GM23338 (cell line): ENCODE results near the gene CAMTA1. TPM values are rescaled to one million over a fixed set of nuclear protein-coding genes. Genes with fewer than 3 reads are reported as not detected.

ENCODE experiments used
- ATAC-seq: fragments of 200-7000 bp; cut with Tn5 transposase; 3 replicates; pipeline ENCODE4 v1.9.1; 2020
- DNase-seq: peaks from one replicate; pipeline ENCODE4 v3.0.0-alpha.2; 2015; ENCODE audit warnings: low spot score
- H2AFZ ChIP-seq: fragments of 200-600 bp; sonication (generic); 2 replicates; pipeline ENCODE4 v1.8.0; 2016; ENCODE audit warnings: antibody characterized with exemption, mild to moderate bottlenecking, moderate library complexity
- H3F3A ChIP-seq: fragments of 200-600 bp; sonication (generic); replicated peaks from 2 replicates; pipeline ENCODE4 v1.8.0; 2017; ENCODE audit warnings: antibody characterized with exemption, mixed run types, low read depth
- H3K27ac ChIP-seq: fragments of 200-600 bp; sonication (generic); 2 replicates; pipeline ENCODE4 v1.6.1; 2016; ENCODE audit warnings: low read depth
- H3K27me3 ChIP-seq: fragments of 200-600 bp; sonication (generic); 2 replicates; pipeline ENCODE4 v1.8.0; 2016; ENCODE audit warnings: mild to moderate bottlenecking, mixed run types, moderate library complexity; ENCODE audit not compliant: insufficient read depth
- H3K36me3 ChIP-seq: fragments of 200-600 bp; sonication (generic); 2 replicates; pipeline ENCODE4 v1.8.0; 2016; ENCODE audit warnings: mild to moderate bottlenecking; ENCODE audit not compliant: insufficient read depth
- H3K4me1 ChIP-seq: fragments of 200-600 bp; sonication (generic); 2 replicates; pipeline ENCODE4 v1.8.0; 2016; ENCODE audit warnings: mild to moderate bottlenecking, moderate library complexity; ENCODE audit not compliant: insufficient read depth
- H3K4me2 ChIP-seq: fragments of 200-600 bp; sonication (generic); 2 replicates; pipeline ENCODE4 v1.7.1; 2017; ENCODE audit warnings: mixed run types
- H3K4me3 ChIP-seq: fragments of 200-600 bp; sonication (generic); 2 replicates; pipeline ENCODE4 v1.6.1; 2016; ENCODE audit warnings: mixed run types
- H3K79me2 ChIP-seq: fragments of 200-600 bp; sonication (generic); replicated peaks from 2 replicates; pipeline ENCODE4 v1.8.0; 2017; ENCODE audit warnings: mild to moderate bottlenecking; ENCODE audit not compliant: insufficient read depth
- H3K9me2 ChIP-seq: fragments of 200-600 bp; sonication (generic); 2 replicates; pipeline ENCODE4 v1.8.0; 2017; ENCODE audit not compliant: insufficient read depth
- H4K20me1 ChIP-seq: fragments of 200-600 bp; sonication (generic); replicated peaks from 2 replicates; pipeline ENCODE4 v1.8.0; 2017; ENCODE audit warnings: mild to moderate bottlenecking; ENCODE audit not compliant: insufficient read depth
- H3K27ac Mint-ChIP-seq: 2 replicates; pipeline ENCODE4 v1.8.0; 2020; ENCODE audit warnings: inconsistent platforms, mild to moderate bottlenecking, moderate library complexity, mixed read lengths
- H3K27me3 Mint-ChIP-seq: 3 replicates; pipeline ENCODE4 v1.8.0; 2022; ENCODE audit warnings: low read depth, mild to moderate bottlenecking, moderate library complexity, mixed read lengths, inconsistent platforms; ENCODE audit not compliant: insufficient read depth, poor library complexity
- H3K36me3 Mint-ChIP-seq: 3 replicates; pipeline ENCODE4 v1.8.0; 2021; ENCODE audit warnings: low read depth, mild to moderate bottlenecking, inconsistent platforms, moderate library complexity, mixed read lengths
- H3K4me1 Mint-ChIP-seq: 3 replicates; pipeline ENCODE4 v1.8.0; 2020; ENCODE audit warnings: mild to moderate bottlenecking, inconsistent platforms, mixed read lengths
- H3K4me3 Mint-ChIP-seq: 3 replicates; pipeline ENCODE4 v1.8.0; 2021; ENCODE audit warnings: moderate library complexity, mild to moderate bottlenecking, inconsistent platforms, mixed read lengths
- H3K9me3 Mint-ChIP-seq: 3 replicates; pipeline ENCODE4 v1.8.0; 2020; ENCODE audit warnings: moderate library complexity, mild to moderate bottlenecking, inconsistent platforms, mixed read lengths
- CREB1 ChIP-seq: fragments of 250-450 bp; sonication (Bioruptor Pico); IDR thresholded peaks from 2 replicates; pipeline ENCODE4 v1.5.0; 2020; ENCODE audit warnings: low read depth, mild to moderate bottlenecking, moderate library complexity
- EZH2 ChIP-seq: fragments of 200-600 bp; sonication (generic); IDR thresholded peaks from one replicate; pipeline ENCODE4 v1.8.0; 2017; ENCODE audit warnings: antibody characterized with exemption, mild to moderate bottlenecking, low read depth; ENCODE audit not compliant: unreplicated experiment
- JUNB ChIP-seq: IDR thresholded peaks from one replicate; pipeline ENCODE4 v1.6.1; 2016; ENCODE audit warnings: antibody characterized with exemption; ENCODE audit not compliant: unreplicated experiment
- NANOG ChIP-seq: IDR thresholded peaks from 2 replicates; pipeline ENCODE4 v1.6.1; 2016; ENCODE audit warnings: antibody characterized with exemption, borderline replicate concordance
- POLR2AphosphoS5 ChIP-seq: IDR thresholded peaks from 2 replicates; pipeline ENCODE4 v1.6.1; 2016; ENCODE audit warnings: antibody characterized with exemption, low read depth
- STAT1 ChIP-seq: IDR thresholded peaks from one replicate; pipeline ENCODE4 v1.6.1; 2016; ENCODE audit warnings: antibody characterized with exemption; ENCODE audit not compliant: unreplicated experiment
- ZNF114 ChIP-seq: fragments of 250-450 bp; sonication (Bioruptor Pico); IDR thresholded peaks from 2 replicates; pipeline ENCODE4 v1.5.0; 2020; ENCODE audit warnings: mild to moderate bottlenecking, moderate library complexity
- ZNF331 ChIP-seq: fragments of 250-450 bp; sonication (Bioruptor Pico); IDR thresholded peaks from 2 replicates; pipeline ENCODE4 v1.5.0; 2020; ENCODE audit warnings: low read depth, mild to moderate bottlenecking, moderate library complexity
- polyA plus RNA-seq: library from polyadenylated mRNA; unstranded; fragments of >200 nt; fragmentation: Nextera tagmentation; extraction: Ambion mirVana; gene quantifications from 2 replicates; pipeline ENCODE4 v1.2.1, GENCODE V29; 2016
- total RNA-seq: library from RNA; depleted of rRNA; stranded (reverse); fragments of >200 nt; shearing (Covaris generic); gene quantifications from 2 replicates; pipeline ENCODE4 v1.2.3, GENCODE V29; 2014
- TF ChIP-seq, protein P1 (sequence below): IDR thresholded peaks from 2 replicates; pipeline ENCODE4 v1.6.1; 2016; ENCODE audit warnings: antibody characterized with exemption
- TF ChIP-seq, protein P2 (sequence below): IDR thresholded peaks from one replicate; pipeline ENCODE4 v1.6.1; 2018; ENCODE audit warnings: antibody characterized with exemption; ENCODE audit not compliant: unreplicated experiment
- TF ChIP-seq, protein P3 (sequence below): fragments of 250-450 bp; sonication (Bioruptor Pico); IDR thresholded peaks from 2 replicates; pipeline ENCODE4 v1.5.0; 2020; ENCODE audit warnings: mild to moderate bottlenecking, moderate library complexity

The CAMTA1 gene
- total and polyA plus RNA-seq, 2 experiments from 2014 or later, result 115 to 519 TPM

DNA sequence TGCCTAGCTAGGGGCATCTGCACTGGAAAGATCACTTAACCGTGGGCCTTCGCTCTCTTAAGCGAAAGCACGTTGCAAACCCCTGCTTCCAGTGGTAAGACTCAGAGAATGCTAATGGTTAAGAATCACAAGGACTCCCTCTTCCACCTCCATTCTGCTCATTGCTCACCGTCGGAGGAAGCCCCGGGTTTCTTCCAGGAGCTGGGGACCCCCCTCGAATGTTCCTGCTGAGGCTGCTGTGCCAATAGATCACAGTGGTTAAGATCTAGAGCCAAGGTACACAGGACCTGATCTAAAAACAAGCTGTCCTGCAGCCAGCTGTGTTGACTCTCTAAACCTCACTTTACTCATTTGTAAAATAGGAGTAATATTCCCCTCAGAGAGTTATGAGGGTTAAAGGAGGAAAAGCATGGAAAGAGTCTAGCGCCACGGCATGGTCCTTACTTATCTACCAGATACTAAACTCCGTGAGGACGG is 986.6 kb downstream of the CAMTA1 start (continued):
- TF ChIP-seq, protein P1, sequence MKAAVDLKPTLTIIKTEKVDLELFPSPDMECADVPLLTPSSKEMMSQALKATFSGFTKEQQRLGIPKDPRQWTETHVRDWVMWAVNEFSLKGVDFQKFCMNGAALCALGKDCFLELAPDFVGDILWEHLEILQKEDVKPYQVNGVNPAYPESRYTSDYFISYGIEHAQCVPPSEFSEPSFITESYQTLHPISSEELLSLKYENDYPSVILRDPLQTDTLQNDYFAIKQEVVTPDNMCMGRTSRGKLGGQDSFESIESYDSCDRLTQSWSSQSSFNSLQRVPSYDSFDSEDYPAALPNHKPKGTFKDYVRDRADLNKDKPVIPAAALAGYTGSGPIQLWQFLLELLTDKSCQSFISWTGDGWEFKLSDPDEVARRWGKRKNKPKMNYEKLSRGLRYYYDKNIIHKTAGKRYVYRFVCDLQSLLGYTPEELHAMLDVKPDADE, result no peak
- no peak for TF ChIP-seq CREB1
- no peak for TF ChIP-seq ZNF114 (CRISPR knock-in tag)
- TF ChIP-seq, protein P2, sequence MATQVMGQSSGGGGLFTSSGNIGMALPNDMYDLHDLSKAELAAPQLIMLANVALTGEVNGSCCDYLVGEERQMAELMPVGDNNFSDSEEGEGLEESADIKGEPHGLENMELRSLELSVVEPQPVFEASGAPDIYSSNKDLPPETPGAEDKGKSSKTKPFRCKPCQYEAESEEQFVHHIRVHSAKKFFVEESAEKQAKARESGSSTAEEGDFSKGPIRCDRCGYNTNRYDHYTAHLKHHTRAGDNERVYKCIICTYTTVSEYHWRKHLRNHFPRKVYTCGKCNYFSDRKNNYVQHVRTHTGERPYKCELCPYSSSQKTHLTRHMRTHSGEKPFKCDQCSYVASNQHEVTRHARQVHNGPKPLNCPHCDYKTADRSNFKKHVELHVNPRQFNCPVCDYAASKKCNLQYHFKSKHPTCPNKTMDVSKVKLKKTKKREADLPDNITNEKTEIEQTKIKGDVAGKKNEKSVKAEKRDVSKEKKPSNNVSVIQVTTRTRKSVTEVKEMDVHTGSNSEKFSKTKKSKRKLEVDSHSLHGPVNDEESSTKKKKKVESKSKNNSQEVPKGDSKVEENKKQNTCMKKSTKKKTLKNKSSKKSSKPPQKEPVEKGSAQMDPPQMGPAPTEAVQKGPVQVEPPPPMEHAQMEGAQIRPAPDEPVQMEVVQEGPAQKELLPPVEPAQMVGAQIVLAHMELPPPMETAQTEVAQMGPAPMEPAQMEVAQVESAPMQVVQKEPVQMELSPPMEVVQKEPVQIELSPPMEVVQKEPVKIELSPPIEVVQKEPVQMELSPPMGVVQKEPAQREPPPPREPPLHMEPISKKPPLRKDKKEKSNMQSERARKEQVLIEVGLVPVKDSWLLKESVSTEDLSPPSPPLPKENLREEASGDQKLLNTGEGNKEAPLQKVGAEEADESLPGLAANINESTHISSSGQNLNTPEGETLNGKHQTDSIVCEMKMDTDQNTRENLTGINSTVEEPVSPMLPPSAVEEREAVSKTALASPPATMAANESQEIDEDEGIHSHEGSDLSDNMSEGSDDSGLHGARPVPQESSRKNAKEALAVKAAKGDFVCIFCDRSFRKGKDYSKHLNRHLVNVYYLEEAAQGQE, result no peak
- TF ChIP-seq POLR2AphosphoS5, result no peak
- TF ChIP-seq JUNB, result no peak
- no peak for TF ChIP-seq EZH2

DNA sequence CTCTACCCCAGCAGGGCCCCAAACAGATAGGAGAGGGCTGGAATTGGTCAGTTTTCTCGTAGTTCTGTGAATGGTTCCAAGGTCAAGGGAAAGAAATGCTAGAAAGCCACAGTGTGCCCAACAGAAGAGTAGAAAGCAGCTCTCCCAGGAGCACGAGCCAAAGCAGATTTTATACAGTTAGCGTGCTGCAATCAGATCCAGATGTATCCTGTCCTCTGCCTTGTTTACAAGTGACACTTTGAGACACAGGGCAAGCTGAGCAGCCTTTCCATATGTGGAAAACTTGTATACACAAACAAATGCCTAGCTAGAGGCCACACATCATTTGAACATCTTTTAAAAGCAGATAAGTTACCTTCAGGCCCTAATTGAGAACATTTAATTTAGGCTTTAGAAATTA is 992.3 kb downstream of the CAMTA1 start:
- H3K27me3 ChIP-seq, result no peaks in the 10 kb centered on the region
- Mint-ChIP-seq H3K27me3 (peaks cover 2% of the 10 kb centered on the region), H3K4me1 (no peaks in the 10 kb centered on the region), H3K4me3 (no peak overlapping the region), H3K36me3 (peaks cover 56% of the 10 kb centered on the region), H3K9me3 (no peaks in the 10 kb centered on the region), H3K27ac (no peak overlapping the region)
- H3K4me1 ChIP-seq, result no peaks in the 10 kb centered on the region; the same call in 1 of the 2 replicates
- H3K27ac ChIP-seq, result no peak overlapping the region
- DNase-seq, result no peak
- no peak overlapping the region for H3K4me3 ChIP-seq
- H3K79me2 ChIP-seq, result peaks cover 38% of the 10 kb centered on the region
- no peaks in the 10 kb centered on the region for H3F3A ChIP-seq
- H4K20me1 ChIP-seq, result peaks cover 6% of the 10 kb centered on the region
- H2AFZ ChIP-seq, result no peak overlapping the region
- no peaks in the 10 kb centered on the region for H3K9me2 ChIP-seq
- ATAC-seq, result no peak
- peaks cover 27% of the 10 kb centered on the region for H3K36me3 ChIP-seq
- no peak overlapping the region for H3K4me2 ChIP-seq
- no peak for TF ChIP-seq ZNF331 (CRISPR knock-in tag)
- TF ChIP-seq STAT1, result no peak
- TF ChIP-seq, protein P3, sequence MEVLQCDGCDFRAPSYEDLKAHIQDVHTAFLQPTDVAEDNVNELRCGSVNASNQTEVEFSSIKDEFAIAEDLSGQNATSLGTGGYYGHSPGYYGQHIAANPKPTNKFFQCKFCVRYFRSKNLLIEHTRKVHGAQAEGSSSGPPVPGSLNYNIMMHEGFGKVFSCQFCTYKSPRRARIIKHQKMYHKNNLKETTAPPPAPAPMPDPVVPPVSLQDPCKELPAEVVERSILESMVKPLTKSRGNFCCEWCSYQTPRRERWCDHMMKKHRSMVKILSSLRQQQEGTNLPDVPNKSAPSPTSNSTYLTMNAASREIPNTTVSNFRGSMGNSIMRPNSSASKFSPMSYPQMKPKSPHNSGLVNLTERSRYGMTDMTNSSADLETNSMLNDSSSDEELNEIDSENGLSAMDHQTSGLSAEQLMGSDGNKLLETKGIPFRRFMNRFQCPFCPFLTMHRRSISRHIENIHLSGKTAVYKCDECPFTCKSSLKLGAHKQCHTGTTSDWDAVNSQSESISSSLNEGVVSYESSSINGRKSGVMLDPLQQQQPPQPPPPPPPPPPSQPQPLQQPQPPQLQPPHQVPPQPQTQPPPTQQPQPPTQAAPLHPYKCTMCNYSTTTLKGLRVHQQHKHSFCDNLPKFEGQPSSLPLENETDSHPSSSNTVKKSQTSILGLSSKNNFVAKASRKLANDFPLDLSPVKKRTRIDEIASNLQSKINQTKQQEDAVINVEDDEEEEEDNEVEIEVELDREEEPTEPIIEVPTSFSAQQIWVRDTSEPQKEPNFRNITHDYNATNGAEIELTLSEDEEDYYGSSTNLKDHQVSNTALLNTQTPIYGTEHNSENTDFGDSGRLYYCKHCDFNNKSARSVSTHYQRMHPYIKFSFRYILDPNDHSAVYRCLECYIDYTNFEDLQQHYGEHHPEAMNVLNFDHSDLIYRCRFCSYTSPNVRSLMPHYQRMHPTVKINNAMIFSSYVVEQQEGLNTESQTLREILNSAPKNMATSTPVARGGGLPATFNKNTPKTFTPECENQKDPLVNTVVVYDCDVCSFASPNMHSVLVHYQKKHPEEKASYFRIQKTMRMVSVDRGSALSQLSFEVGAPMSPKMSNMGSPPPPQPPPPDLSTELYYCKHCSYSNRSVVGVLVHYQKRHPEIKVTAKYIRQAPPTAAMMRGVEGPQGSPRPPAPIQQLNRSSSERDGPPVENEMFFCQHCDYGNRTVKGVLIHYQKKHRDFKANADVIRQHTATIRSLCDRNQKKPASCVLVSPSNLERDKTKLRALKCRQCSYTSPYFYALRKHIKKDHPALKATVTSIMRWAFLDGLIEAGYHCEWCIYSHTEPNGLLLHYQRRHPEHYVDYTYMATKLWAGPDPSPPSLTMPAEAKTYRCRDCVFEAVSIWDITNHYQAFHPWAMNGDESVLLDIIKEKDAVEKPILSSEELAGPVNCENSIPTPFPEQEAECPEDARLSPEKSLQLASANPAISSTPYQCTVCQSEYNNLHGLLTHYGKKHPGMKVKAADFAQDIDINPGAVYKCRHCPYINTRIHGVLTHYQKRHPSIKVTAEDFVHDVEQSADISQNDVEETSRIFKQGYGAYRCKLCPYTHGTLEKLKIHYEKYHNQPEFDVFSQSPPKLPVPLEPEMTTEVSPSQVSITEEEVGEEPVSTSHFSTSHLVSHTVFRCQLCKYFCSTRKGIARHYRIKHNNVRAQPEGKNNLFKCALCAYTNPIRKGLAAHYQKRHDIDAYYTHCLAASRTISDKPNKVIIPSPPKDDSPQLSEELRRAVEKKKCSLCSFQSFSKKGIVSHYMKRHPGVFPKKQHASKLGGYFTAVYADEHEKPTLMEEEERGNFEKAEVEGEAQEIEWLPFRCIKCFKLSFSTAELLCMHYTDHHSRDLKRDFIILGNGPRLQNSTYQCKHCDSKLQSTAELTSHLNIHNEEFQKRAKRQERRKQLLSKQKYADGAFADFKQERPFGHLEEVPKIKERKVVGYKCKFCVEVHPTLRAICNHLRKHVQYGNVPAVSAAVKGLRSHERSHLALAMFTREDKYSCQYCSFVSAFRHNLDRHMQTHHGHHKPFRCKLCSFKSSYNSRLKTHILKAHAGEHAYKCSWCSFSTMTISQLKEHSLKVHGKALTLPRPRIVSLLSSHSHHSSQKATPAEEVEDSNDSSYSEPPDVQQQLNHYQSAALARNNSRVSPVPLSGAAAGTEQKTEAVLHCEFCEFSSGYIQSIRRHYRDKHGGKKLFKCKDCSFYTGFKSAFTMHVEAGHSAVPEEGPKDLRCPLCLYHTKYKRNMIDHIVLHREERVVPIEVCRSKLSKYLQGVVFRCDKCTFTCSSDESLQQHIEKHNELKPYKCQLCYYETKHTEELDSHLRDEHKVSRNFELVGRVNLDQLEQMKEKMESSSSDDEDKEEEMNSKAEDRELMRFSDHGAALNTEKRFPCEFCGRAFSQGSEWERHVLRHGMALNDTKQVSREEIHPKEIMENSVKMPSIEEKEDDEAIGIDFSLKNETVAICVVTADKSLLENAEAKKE (CRISPR knock-in tag), result no peak
- TF ChIP-seq, protein P2, result no peak
- no peak for TF ChIP-seq CREB1
- no peak for TF ChIP-seq NANOG
- no peak for TF ChIP-seq EZH2
